Measurements from ENCODE around the gene PSG6. TPM values are rescaled to one million over a fixed set of nuclear protein-coding genes. Genes with fewer than 3 reads are reported as not detected.
"Not testable (repeated sequence)": the region's sequence is repeated elsewhere in the genome, so short reads cannot be mapped to it uniquely, and the experiment has no call there.

Gene PSG6
- total RNA-seq, 2 experiments from 2014 or later = 0.06 TPM; not detected in 1

- POLR2A ChIA-PET = no interaction called here
Observed at GRCh38 chr19:42942187-42942789, 24.6 kb upstream of the PSG6 start.

DNA sequence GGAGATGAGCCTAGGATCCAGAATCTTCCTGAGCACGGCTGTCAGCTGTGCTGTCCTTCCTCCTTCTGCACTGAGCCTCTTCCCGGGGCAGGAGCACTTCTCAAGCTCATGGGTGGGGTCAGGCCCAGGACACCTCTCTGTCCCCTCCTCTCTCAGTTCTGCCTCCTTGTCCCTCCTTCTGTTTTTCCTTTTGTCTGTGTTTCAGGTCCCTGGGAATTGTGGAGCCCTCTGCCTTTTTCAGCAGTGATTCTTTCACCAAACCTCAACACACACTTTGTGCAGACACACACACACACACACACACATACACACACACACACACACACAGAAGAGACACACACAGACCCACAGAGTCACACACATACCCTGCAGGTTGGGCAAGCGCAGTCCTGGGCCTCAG is 19.4 kb upstream of the PSG6 start, which contains the start of gene PSG7:
Gene PSG7 (minus strand): TSS at position 101 of the 400 bp plus-strand sequence. CDS start 131 bp downstream, outside the sequence.
- H3K4me1 ChIP-seq (ENCODE audit: insufficient read depth, low read length, poor library complexity, severe bottlenecking); POLR2A ChIA-PET; H3K4me3 ChIP-seq (ENCODE audit: low read depth, low read length, poor library complexity, severe bottlenecking); BruUV-seq (replicated peaks); intact Hi-C loops (cut with micrococcal nuclease; ENCODE audit: unreplicated experiment); H3K79me2 ChIP-seq (ENCODE audit: insufficient read depth, low read depth, low read length); H3K4me2 ChIP-seq (ENCODE audit: low read length); H4K20me1 ChIP-seq (ENCODE audit: insufficient read depth, low read length); CTCF ChIA-PET (ENCODE audit: unreplicated experiment); H3K27ac ChIP-seq (ENCODE audit: low read depth, low read length, poor library complexity, severe bottlenecking); DNase-seq (ENCODE audit: low spot score); H3K9me3 ChIP-seq (ENCODE audit: low read length); H3K9me2 ChIP-seq (ENCODE audit: insufficient read depth, low read length); H2AFZ ChIP-seq (ENCODE audit: low read length); H3K36me3 ChIP-seq (ENCODE audit: insufficient read depth, low read length): not testable (repeated sequence)

More at GRCh38 chr19:42942187-42942789, 24.6 kb upstream of the PSG6 start:
- no peaks in the 10 kb centered on the region for H4K20me1 ChIP-seq (ENCODE audit: insufficient read depth, low read length)
- DNase-seq (ENCODE audit: low spot score) = peak; percentile 5
- BruUV-seq (replicated peaks) = no TSS peak
- no peaks in the 10 kb centered on the region for H3K36me3 ChIP-seq (ENCODE audit: insufficient read depth, low read length)
- no peaks in the 10 kb centered on the region for H3K4me1 ChIP-seq (ENCODE audit: insufficient read depth, low read length, poor library complexity, severe bottlenecking)
- TF ChIP-seq CTCF (conservative IDR thresholded peaks at IDR 0.05; ENCODE audit: low read length) (peak; percentile 67), EZH2phosphoT487 (IDR thresholded peaks at IDR 0.05; ENCODE audit: borderline replicate concordance, low read depth, low read length) (no peak)
- no peaks in the 10 kb centered on the region for H3K9me3 ChIP-seq (ENCODE audit: low read length)
- H3K4me3 ChIP-seq (ENCODE audit: low read depth, low read length, poor library complexity, severe bottlenecking) = no peak overlapping the region
- no peak overlapping the region for H3K4me2 ChIP-seq (ENCODE audit: low read length)
- no peaks in the 10 kb centered on the region for H3K9me2 ChIP-seq (ENCODE audit: insufficient read depth, low read length)
- no peak overlapping the region for H2AFZ ChIP-seq (ENCODE audit: low read length)
- no peaks in the 10 kb centered on the region for H3K79me2 ChIP-seq (ENCODE audit: insufficient read depth, low read depth, low read length)
- CTCF ChIA-PET (ENCODE audit: unreplicated experiment) = no interaction called here
- no peak overlapping the region for H3K27ac ChIP-seq (ENCODE audit: low read depth, low read length, poor library complexity, severe bottlenecking)
- intact Hi-C loops (cut with micrococcal nuclease; ENCODE audit: unreplicated experiment) = no loop called here

GRCh38 chr19:42934726-42935125 is 17.0 kb upstream of the PSG6 start:
- H4K20me1 ChIP-seq (ENCODE audit: insufficient read depth, low read length); H2AFZ ChIP-seq (ENCODE audit: low read length); H3K4me2 ChIP-seq (ENCODE audit: low read length); H3K4me1 ChIP-seq (ENCODE audit: insufficient read depth, low read length, poor library complexity, severe bottlenecking); H3K79me2 ChIP-seq (ENCODE audit: insufficient read depth, low read depth, low read length); BruUV-seq (replicated peaks); H3K4me3 ChIP-seq (ENCODE audit: low read depth, low read length, poor library complexity, severe bottlenecking); DNase-seq (ENCODE audit: low spot score); intact Hi-C loops (cut with micrococcal nuclease; ENCODE audit: unreplicated experiment); H3K36me3 ChIP-seq (ENCODE audit: insufficient read depth, low read length); H3K9me3 ChIP-seq (ENCODE audit: low read length); CTCF ChIA-PET (ENCODE audit: unreplicated experiment); H3K27ac ChIP-seq (ENCODE audit: low read depth, low read length, poor library complexity, severe bottlenecking); H3K9me2 ChIP-seq (ENCODE audit: insufficient read depth, low read length): not testable (repeated sequence)
- POLR2A ChIA-PET = interaction anchor here (0.6 kb wide), 1 partner anchor 202 kb away, joined by 3 read pairs; no protein-coding TSS in a partner anchor

DNA sequence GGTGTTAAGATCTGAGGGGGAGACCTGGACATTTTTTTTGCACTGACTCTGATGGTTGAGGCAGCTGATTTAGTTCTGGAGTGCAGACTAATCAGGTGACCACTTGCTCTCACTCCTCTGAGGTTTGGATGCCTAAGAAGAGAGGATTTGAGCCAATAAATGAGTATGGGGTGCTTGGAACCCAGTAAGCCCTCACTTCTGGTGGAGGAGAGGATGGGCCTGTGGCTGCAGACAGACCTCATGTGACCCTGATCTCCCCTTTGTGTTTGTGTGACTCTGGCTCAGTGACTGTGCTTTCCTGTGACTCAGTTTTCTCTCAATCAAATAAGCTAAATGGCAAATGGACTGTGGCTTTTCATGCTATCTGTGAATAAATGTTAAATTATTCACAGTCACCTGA is 16.5 kb upstream of the PSG6 start:
- H3K9me3 ChIP-seq (ENCODE audit: low read length); H3K79me2 ChIP-seq (ENCODE audit: insufficient read depth, low read depth, low read length); H3K4me2 ChIP-seq (ENCODE audit: low read length); H3K27ac ChIP-seq (ENCODE audit: low read depth, low read length, poor library complexity, severe bottlenecking); H4K20me1 ChIP-seq (ENCODE audit: insufficient read depth, low read length); H3K9me2 ChIP-seq (ENCODE audit: insufficient read depth, low read length); H3K4me1 ChIP-seq (ENCODE audit: insufficient read depth, low read length, poor library complexity, severe bottlenecking); intact Hi-C loops (cut with micrococcal nuclease; ENCODE audit: unreplicated experiment); H2AFZ ChIP-seq (ENCODE audit: low read length); BruUV-seq (replicated peaks); CTCF ChIA-PET (ENCODE audit: unreplicated experiment); H3K36me3 ChIP-seq (ENCODE audit: insufficient read depth, low read length); H3K4me3 ChIP-seq (ENCODE audit: low read depth, low read length, poor library complexity, severe bottlenecking); DNase-seq (ENCODE audit: low spot score): not testable (repeated sequence)
- POLR2A ChIA-PET = interaction anchor here (0.6 kb wide), 1 partner anchor 202 kb away, joined by 3 read pairs; no protein-coding TSS in a partner anchor

- BruUV-seq (replicated peaks); H3K4me2 ChIP-seq (ENCODE audit: low read length); H3K4me1 ChIP-seq (ENCODE audit: insufficient read depth, low read length, poor library complexity, severe bottlenecking); POLR2A ChIA-PET; intact Hi-C loops (cut with micrococcal nuclease; ENCODE audit: unreplicated experiment); H3K36me3 ChIP-seq (ENCODE audit: insufficient read depth, low read length); H4K20me1 ChIP-seq (ENCODE audit: insufficient read depth, low read length); H2AFZ ChIP-seq (ENCODE audit: low read length); H3K9me3 ChIP-seq (ENCODE audit: low read length); H3K27ac ChIP-seq (ENCODE audit: low read depth, low read length, poor library complexity, severe bottlenecking); DNase-seq (ENCODE audit: low spot score); H3K4me3 ChIP-seq (ENCODE audit: low read depth, low read length, poor library complexity, severe bottlenecking); CTCF ChIA-PET (ENCODE audit: unreplicated experiment); H3K9me2 ChIP-seq (ENCODE audit: insufficient read depth, low read length); H3K79me2 ChIP-seq (ENCODE audit: insufficient read depth, low read depth, low read length): not testable (repeated sequence)
Observed at GRCh38 chr19:42933412-42933811, 15.7 kb upstream of the PSG6 start.
